ENCODE measurements around the gene RELT. TPM values are rescaled to one million over a fixed set of nuclear protein-coding genes. Genes with fewer than 3 reads are reported as not detected.

RELT gene
- total RNA-seq, 1 donor from 2014 or later = 20.9 TPM

- H3K36me3 Mint-ChIP-seq (ENCODE audit: low read depth) = peaks cover 2% of the 10 kb centered on the region
- no peak for DNase-seq (ENCODE audit: low read depth, low spot score)
- TF ChIP-seq CTCF (conservative IDR thresholded peaks at IDR 0.05) = no peak
- H3K9me3 Mint-ChIP-seq = no peaks in the 10 kb centered on the region
- no peaks in the 10 kb centered on the region for H3K27me3 Mint-ChIP-seq (ENCODE audit: low read depth)
- H3K4me3 Mint-ChIP-seq = no peak overlapping the region
- peaks cover 40% of the 10 kb centered on the region for H3K4me1 Mint-ChIP-seq
- H3K27ac Mint-ChIP-seq (ENCODE audit: unreplicated experiment) = no peak overlapping the region
Observed at GRCh38 chr11:73344191-73344607, 32.0 kb upstream of the RELT start.

GRCh38 chr11:73345481-73346160, 30.6 kb upstream of the RELT start:
- Mint-ChIP-seq H3K27me3 (ENCODE audit: low read depth) (no peaks in the 10 kb centered on the region), H3K27ac (ENCODE audit: unreplicated experiment) (peak overlapping the region; percentile 82), H3K36me3 (ENCODE audit: low read depth) (peaks cover 2% of the 10 kb centered on the region), H3K4me3 (no peak overlapping the region), H3K4me1 (peaks cover 33% of the 10 kb centered on the region), H3K9me3 (no peaks in the 10 kb centered on the region)
- no peak for DNase-seq (ENCODE audit: low read depth, low spot score)
- TF ChIP-seq CTCF (conservative IDR thresholded peaks at IDR 0.05) = no peak

- Mint-ChIP-seq H3K4me3 (no peak overlapping the region), H3K27me3 (ENCODE audit: low read depth) (no peaks in the 10 kb centered on the region), H3K4me1 (peaks cover 35% of the 10 kb centered on the region)
Observed at GRCh38 chr11:73346186-73346935, 29.8 kb upstream of the RELT start.

GRCh38 chr11:73347067-73347466, 29.1 kb upstream of the RELT start:
- H3K4me3 Mint-ChIP-seq = no peak overlapping the region
- peak overlapping the region; percentile 36 for H3K27ac Mint-ChIP-seq (ENCODE audit: unreplicated experiment)
- H3K4me1 Mint-ChIP-seq = peaks cover 29% of the 10 kb centered on the region
- no peaks in the 10 kb centered on the region for H3K27me3 Mint-ChIP-seq (ENCODE audit: low read depth)
- H3K9me3 Mint-ChIP-seq = no peaks in the 10 kb centered on the region
- peaks cover 2% of the 10 kb centered on the region for H3K36me3 Mint-ChIP-seq (ENCODE audit: low read depth)
- no peak for DNase-seq (ENCODE audit: low read depth, low spot score)
- TF ChIP-seq CTCF (conservative IDR thresholded peaks at IDR 0.05) = no peak

More at GRCh38 chr11:73346186-73346935, 29.8 kb upstream of the RELT start:
- TF ChIP-seq CTCF (conservative IDR thresholded peaks at IDR 0.05) = no peak
- no peak for DNase-seq (ENCODE audit: low read depth, low spot score)
- Mint-ChIP-seq H3K36me3 (ENCODE audit: low read depth) (peaks cover 2% of the 10 kb centered on the region), H3K27ac (ENCODE audit: unreplicated experiment) (no peak overlapping the region), H3K9me3 (no peaks in the 10 kb centered on the region)

GRCh38 chr11:73348838-73349237, 27.4 kb upstream of the RELT start:
- no peak for DNase-seq (ENCODE audit: low read depth, low spot score)
- no peak for TF ChIP-seq CTCF (conservative IDR thresholded peaks at IDR 0.05)
- Mint-ChIP-seq H3K4me3 (no peak overlapping the region), H3K36me3 (ENCODE audit: low read depth) (peaks cover 2% of the 10 kb centered on the region), H3K27ac (ENCODE audit: unreplicated experiment) (no peak overlapping the region), H3K9me3 (no peaks in the 10 kb centered on the region), H3K4me1 (peaks cover 21% of the 10 kb centered on the region), H3K27me3 (ENCODE audit: low read depth) (no peaks in the 10 kb centered on the region)

Measured in neural crest cell (in vitro differentiated cells).